GM23248 (cell line): Measurements from ENCODE around the gene SLC1A2. TPM values are rescaled to one million over a fixed set of nuclear protein-coding genes. Genes with fewer than 3 reads are reported as not detected.

Source experiments
- DNase-seq: peaks from one replicate; pipeline ENCODE4 v3.0.0-alpha.2; 2015
- H2AFZ ChIP-seq: fragments of 200-600 bp; sonication (generic); 2 replicates; pipeline ENCODE4 v1.6.1; 2016; ENCODE audit warnings: antibody characterized with exemption
- H3F3A ChIP-seq: fragments of 200-600 bp; sonication (generic); 2 replicates; pipeline ENCODE4 v1.6.1; 2016; ENCODE audit warnings: mild to moderate bottlenecking, antibody characterized with exemption, mixed run types; ENCODE audit not compliant: insufficient read depth
- H3K27ac ChIP-seq: fragments of 200-600 bp; sonication (generic); 2 replicates; pipeline ENCODE4 v1.5.1; 2016; ENCODE audit warnings: mild to moderate bottlenecking
- H3K27me3 ChIP-seq: fragments of 200-600 bp; sonication (generic); replicated peaks from 2 replicates; pipeline ENCODE4 v1.6.1; 2016; ENCODE audit warnings: mild to moderate bottlenecking; ENCODE audit not compliant: insufficient read depth
- H3K36me3 ChIP-seq: fragments of 200-600 bp; sonication (generic); 2 replicates; pipeline ENCODE4 v1.6.1; 2016; ENCODE audit warnings: low read depth, mild to moderate bottlenecking
- H3K4me1 ChIP-seq: fragments of 200-600 bp; sonication (generic); 2 replicates; pipeline ENCODE4 v1.6.1; 2016; ENCODE audit warnings: mild to moderate bottlenecking; ENCODE audit not compliant: insufficient read depth
- H3K4me2 ChIP-seq: fragments of 200-600 bp; sonication (generic); one replicate; pipeline ENCODE4 v1.6.1; 2016; ENCODE audit warnings: mild to moderate bottlenecking; ENCODE audit not compliant: unreplicated experiment
- H3K4me3 ChIP-seq: fragments of 200-600 bp; sonication (generic); 2 replicates; pipeline ENCODE4 v1.5.1; 2016; ENCODE audit warnings: mild to moderate bottlenecking
- H3K79me2 ChIP-seq: fragments of 200-600 bp; sonication (generic); 2 replicates; pipeline ENCODE4 v1.6.1; 2016; ENCODE audit warnings: mild to moderate bottlenecking; ENCODE audit not compliant: insufficient read depth
- H3K9ac ChIP-seq: fragments of 200-600 bp; sonication (generic); 2 replicates; pipeline ENCODE4 v1.6.1; 2016; ENCODE audit warnings: mild to moderate bottlenecking
- H3K9me2 ChIP-seq: fragments of 200-600 bp; sonication (generic); 2 replicates; pipeline ENCODE4 v1.6.1; 2016; ENCODE audit warnings: mixed run types, mild to moderate bottlenecking, moderate library complexity; ENCODE audit not compliant: insufficient read depth
- H3K9me3 ChIP-seq: fragments of 200-600 bp; sonication (generic); one replicate; pipeline ENCODE4 v1.6.1; 2017; ENCODE audit warnings: low read depth
- H4K20me1 ChIP-seq: fragments of 200-600 bp; sonication (generic); 2 replicates; pipeline ENCODE4 v1.6.0; 2016; ENCODE audit not compliant: insufficient read depth
- EZH2 ChIP-seq: fragments of 200-600 bp; sonication (generic); IDR thresholded peaks from 2 replicates; pipeline ENCODE4 v1.6.1; 2018; ENCODE audit warnings: antibody characterized with exemption, mild to moderate bottlenecking; ENCODE audit not compliant: insufficient read depth, poor library complexity, severe bottlenecking
- EZH2phosphoT487 ChIP-seq: fragments of 200-600 bp; sonication (generic); IDR thresholded peaks from 2 replicates; pipeline ENCODE4 v1.6.1; 2018; ENCODE audit warnings: antibody characterized with exemption, moderate library complexity, mild to moderate bottlenecking, low read depth; ENCODE audit not compliant: insufficient read depth
- WGBS, 2 experiments: methylation state at CpG; one replicate each; pipeline ENCODE4 v1.1.6; 2015 to 2017; ENCODE audit warnings: low lambda C conversion rate in 2 of 2, low coverage in 1 of 2; ENCODE audit errors: missing lambda C conversion rate in 2 of 2; 5-methylcytosine and 5-hydroxymethylcytosine counted together
- in situ Hi-C: fragments of 300-500 bp; cut with MboI; formaldehyde crosslinking; loops from 2 replicates; pipeline ENCODE4 v1.15.0; 2020
- polyA plus RNA-seq: library from polyadenylated mRNA; unstranded; fragments of >200 nt; fragmentation: Nextera tagmentation; extraction: Ambion mirVana; gene quantifications from 2 replicates; pipeline ENCODE4 v1.2.1, GENCODE V29; 2016
- total RNA-seq: library from RNA; depleted of rRNA; stranded (reverse); fragments of >200 nt; shearing (Covaris generic); gene quantifications from 2 replicates; pipeline ENCODE4 v1.2.3, GENCODE V29; 2014

The SLC1A2 gene
- total and polyA plus RNA-seq, 2 experiments from 2014 or later, result 0.88 to 1.2 TPM

GRCh38 chr11:35426351-35426750 is 7.0 kb upstream of the SLC1A2 start:
- peaks cover 57% of the 10 kb centered on the region for H3F3A ChIP-seq
- no peak for DNase-seq
- in situ Hi-C loops, result no loop called here
- no peak for TF ChIP-seq EZH2
- no peak for TF ChIP-seq EZH2phosphoT487
- no peak overlapping the region for H3K4me3 ChIP-seq
- no peaks in the 10 kb centered on the region for H3K79me2 ChIP-seq
- H3K36me3 ChIP-seq, result peaks cover 15% of the 10 kb centered on the region; the same call in 1 of the 2 replicates
- H3K9me3 ChIP-seq, result no peaks in the 10 kb centered on the region
- H3K4me1 ChIP-seq, result peaks cover 45% of the 10 kb centered on the region
- no peaks in the 10 kb centered on the region for H3K27me3 ChIP-seq
- H3K4me2 ChIP-seq, result peak overlapping the region; percentile 21
- WGBS, 2 experiments, result 92 to 96% methylated on average over 1 of the region's 1 CpG
- H2AFZ ChIP-seq, result no peak overlapping the region
- H4K20me1 ChIP-seq, result no peaks in the 10 kb centered on the region
- H3K9me2 ChIP-seq, result no peaks in the 10 kb centered on the region
- H3K27ac ChIP-seq, result no peak overlapping the region
- no peak overlapping the region for H3K9ac ChIP-seq

DNA sequence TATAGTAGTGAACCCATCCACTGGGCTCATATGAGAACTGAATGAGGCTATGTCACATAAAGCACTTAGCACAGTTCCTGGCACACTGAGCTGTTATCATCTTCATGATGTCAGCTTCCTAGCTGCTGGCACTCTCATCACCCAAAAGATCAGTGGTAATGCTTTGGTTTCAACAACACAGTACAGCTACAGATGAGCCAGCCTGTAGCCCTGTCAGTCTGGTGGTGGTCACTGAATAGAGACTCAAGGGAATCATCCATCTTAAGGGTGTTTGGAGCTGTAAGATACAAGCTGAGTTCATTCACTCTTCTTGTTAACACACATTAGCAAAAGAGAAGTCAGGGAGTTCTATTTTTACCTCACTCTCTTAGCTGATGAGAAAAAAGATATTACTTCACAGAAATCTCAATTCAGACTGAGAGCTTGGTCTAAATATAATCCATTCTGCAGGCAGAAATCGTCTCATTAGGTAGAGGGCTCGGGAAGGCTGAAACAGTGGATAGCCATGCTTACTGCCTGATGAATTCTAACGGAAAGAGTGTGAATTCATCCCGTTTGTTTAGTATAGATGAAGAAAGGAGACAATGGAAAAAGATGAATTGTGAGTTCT is 6.3 kb upstream of the SLC1A2 start:
- WGBS, 2 experiments, result 92 to 93% methylated on average over 4 of the region's 4 CpGs
- Histone ChIP-seq H3K4me3 (no peak overlapping the region), H4K20me1 (no peaks in the 10 kb centered on the region), H3K9me3 (no peaks in the 10 kb centered on the region), H2AFZ (no peak overlapping the region), H3F3A (peaks cover 58% of the 10 kb centered on the region), H3K4me1 (peaks cover 45% of the 10 kb centered on the region), H3K9me2 (no peaks in the 10 kb centered on the region), H3K79me2 (no peaks in the 10 kb centered on the region), H3K36me3 (peaks cover 11% of the 10 kb centered on the region; the same call in 1 of the 2 replicates), H3K27ac (no peak overlapping the region), H3K9ac (no peak overlapping the region), H3K4me2 (no peak overlapping the region), H3K27me3 (no peaks in the 10 kb centered on the region)
- in situ Hi-C loops, result no loop called here
- no peak for DNase-seq
- TF ChIP-seq EZH2, result no peak

DNA sequence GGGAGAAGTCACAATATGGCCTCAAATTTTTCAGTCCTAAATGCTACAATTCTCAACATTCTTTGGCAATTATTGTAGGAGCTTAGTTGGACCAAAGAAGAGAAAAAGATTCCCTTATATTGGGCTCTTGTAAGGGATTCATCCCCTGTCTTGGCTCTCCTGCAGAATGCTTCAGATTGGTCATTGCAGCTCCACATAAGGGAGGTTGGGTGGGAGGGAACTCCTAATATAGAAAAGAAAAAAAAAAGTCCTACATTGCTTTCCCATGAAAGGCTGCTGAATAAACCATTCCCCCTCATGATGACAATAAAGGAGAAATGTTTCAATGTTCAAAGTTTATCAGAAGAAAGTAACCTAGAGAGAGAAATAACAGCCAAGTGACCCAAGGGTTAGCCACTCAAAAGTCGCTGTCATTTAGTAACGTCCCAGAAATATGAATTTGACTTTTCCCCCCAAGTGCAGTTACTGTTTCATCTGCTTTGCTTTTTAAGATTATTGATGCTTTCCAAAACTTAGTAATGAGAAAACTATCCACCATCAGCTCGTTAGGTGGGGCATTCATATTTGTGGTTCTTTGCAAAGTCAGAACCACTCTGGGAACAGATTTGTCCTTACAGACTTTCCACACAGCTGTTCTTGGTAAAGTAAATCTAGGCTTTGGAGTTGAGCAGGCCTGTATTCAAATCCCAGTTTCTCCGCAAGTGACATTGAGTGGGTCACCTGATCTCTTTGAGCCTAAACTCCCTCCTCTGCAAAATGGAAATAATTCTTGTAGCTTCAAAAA is 5.0 kb upstream of the SLC1A2 start:
- 0 out of 2 replicates have a peak, but pooled peaks cover 5% of the 10 kb centered on the region for H3K36me3 ChIP-seq
- H3K4me3 ChIP-seq, result peak overlapping the region; percentile 35; the same call in 1 of the 2 replicates
- H3K27ac ChIP-seq, result peak overlapping the region; percentile 79
- peak; percentile 83 for DNase-seq
- TF ChIP-seq EZH2phosphoT487 (0 out of 2 replicates have a peak, but pooled peaks have one; percentile 47), EZH2 (no peak)
- H3F3A ChIP-seq, result peaks cover 58% of the 10 kb centered on the region
- H4K20me1 ChIP-seq, result no peaks in the 10 kb centered on the region
- H3K4me1 ChIP-seq, result peaks cover 45% of the 10 kb centered on the region
- H3K27me3 ChIP-seq, result no peaks in the 10 kb centered on the region
- in situ Hi-C loops, result loop anchor here (25.0 kb wide), 1 partner anchor 837 kb away; no protein-coding TSS in a partner anchor
- 22 to 28% methylated on average over 4 of the region's 4 CpGs for WGBS, 2 experiments
- H3K9me2 ChIP-seq, result no peaks in the 10 kb centered on the region
- peak overlapping the region; percentile 65 for H3K4me2 ChIP-seq
- H2AFZ ChIP-seq, result no peak overlapping the region
- no peaks in the 10 kb centered on the region for H3K9me3 ChIP-seq
- H3K79me2 ChIP-seq, result no peaks in the 10 kb centered on the region
- peak overlapping the region; percentile 32; the same call in 1 of the 2 replicates for H3K9ac ChIP-seq

GRCh38 chr11:35420371-35420770 is 1.0 kb upstream of the SLC1A2 start:
- H3K27me3 ChIP-seq, result no peaks in the 10 kb centered on the region
- H3K4me3 ChIP-seq, result peak overlapping the region; percentile 73; the same call in 1 of the 2 replicates
- no peak overlapping the region for H3K27ac ChIP-seq
- peaks cover 22% of the 10 kb centered on the region for H3K4me1 ChIP-seq
- no peaks in the 10 kb centered on the region for H3K9me2 ChIP-seq
- no peaks in the 10 kb centered on the region for H3K36me3 ChIP-seq
- no peak overlapping the region for H3K9ac ChIP-seq
- WGBS, 2 experiments, result 46 to 51% methylated on average over 17 of the region's 17 CpGs
- no peaks in the 10 kb centered on the region for H3K9me3 ChIP-seq
- H2AFZ ChIP-seq, result peak overlapping the region; percentile 79; the same call in 1 of the 2 replicates
- peaks cover 29% of the 10 kb centered on the region for H3F3A ChIP-seq
- TF ChIP-seq EZH2phosphoT487 (no peak), EZH2 (no peak)
- peak overlapping the region; percentile 94 for H3K4me2 ChIP-seq
- DNase-seq, result no peak
- no peaks in the 10 kb centered on the region for H3K79me2 ChIP-seq
- H4K20me1 ChIP-seq, result no peaks in the 10 kb centered on the region
- in situ Hi-C loops, result loop anchor here (25.0 kb wide), 1 partner anchor 833 kb away; no protein-coding TSS in a partner anchor
